HCT116 (cell line): ENCODE data around the gene ALDH16A1. TPM values are rescaled to one million over a fixed set of nuclear protein-coding genes. Genes with fewer than 3 reads are reported as not detected.

Experiments used
- ATAC-seq: fragments of 200-7000 bp; cut with Tn5 transposase; 2 replicates; pipeline ENCODE4 v1.9.1; 2020; ENCODE audit warnings: mild to moderate bottlenecking, moderate library complexity
- BruUV-seq: library from RNA; stranded (reverse); fragments of 400-500 nt; replicated peaks from 2 replicates; lab custom pipeline; 2021; lab: Mats Ljungman, UMichigan
- CTCF ChIA-PET: fragments of 300-600 bp; sonication (Branson Sonifier 250); formaldehyde crosslinking; loops from one replicate; lab custom pipeline; 2021; ENCODE audit warnings: antibody characterized with exemption; lab: Charles Lee
- POLR2A ChIA-PET: fragments of 300-600, 350-600 bp; sonication (Branson Sonifier 250); formaldehyde crosslinking; loops from one replicate; lab custom pipeline; 2021; ENCODE audit warnings: antibody characterized with exemption; lab: Charles Lee
- RAD21 ChIA-PET, 2 experiments: fragments of 300-600 bp; sonication (Branson Sonifier 250); formaldehyde crosslinking; loops; one replicate each; lab custom pipeline; 2023; ENCODE audit warnings: low total read pairs in 2 of 2; ENCODE audit not compliant: uncharacterized antibody in 2 of 2, unreplicated experiment in 2 of 2, low non-redundant PET in 1 of 2; lab: Charles Lee
- DNase-seq: peaks from one replicate; pipeline ENCODE4 v3.0.0-alpha.2; 2010; ENCODE audit warnings: low read depth, low spot score
- H2AFZ ChIP-seq: fragments of 200-600 bp; shearing (Covaris generic), sonication (generic); 2 replicates; pipeline ENCODE4 v1.6.1; 2017; ENCODE audit warnings: low read depth, mixed run types, mixed read lengths, antibody characterized with exemption, low read length; ENCODE audit not compliant: poor library complexity, severe bottlenecking
- H3K27ac ChIP-seq: 2 replicates; pipeline ENCODE4 v1.5.1; 2012; ENCODE audit warnings: low read depth, low read length
- H3K27me3 ChIP-seq: fragments of 200-600 bp; sonication (generic); 2 replicates; pipeline ENCODE4 v1.6.1; 2016; ENCODE audit warnings: mixed run types, low read length, mixed read lengths; ENCODE audit not compliant: insufficient read depth
- H3K36me3 ChIP-seq, 2 experiments: fragments of 200-500 bp in 1 of 2; fragments of 200-600 bp in 1 of 2; sonication (Bioruptor generic) in 1 of 2; sonication (generic) in 1 of 2; 2 replicates each; pipeline versions ENCODE4 v1.5.1 to v1.6.1; 2014 to 2016; ENCODE audit warnings: low read length in 2 of 2, inconsistent platforms in 1 of 2, mixed read lengths in 1 of 2, mixed run types in 1 of 2; ENCODE audit not compliant: insufficient read depth in 2 of 2, control insufficient read depth in 1 of 2
- H3K4me1 ChIP-seq, 2 experiments: fragments of 200-600 bp in 1 of 2; sonication (generic) in 1 of 2; 2 replicates each; pipeline versions ENCODE4 v1.5.1 to v1.6.1; 2012 to 2017; ENCODE audit warnings: low read length in 2 of 2, inconsistent platforms in 1 of 2, mild to moderate bottlenecking in 1 of 2, mixed read lengths in 1 of 2, mixed run types in 1 of 2, moderate library complexity in 1 of 2; ENCODE audit not compliant: insufficient read depth in 2 of 2, control insufficient read depth in 1 of 2
- H3K4me2 ChIP-seq: fragments of 200-600 bp; sonication (generic); 2 replicates; pipeline ENCODE4 v1.6.1; 2017; ENCODE audit warnings: mixed run types, low read length, mixed read lengths
- H3K4me3 ChIP-seq, 2 experiments: fragments of 200-600 bp in 1 of 2; sonication (generic) in 1 of 2; replicated peaks in 1 of 2; 2 replicates each; pipeline ENCODE4 v1.5.1; 2011 to 2016; ENCODE audit warnings: low read length in 2 of 2, control low read depth in 1 of 2, low read depth in 1 of 2, mild to moderate bottlenecking in 1 of 2, mixed read lengths in 1 of 2, mixed run types in 1 of 2
- H3K79me2 ChIP-seq: fragments of 200-600 bp; sonication (generic); 2 replicates; pipeline ENCODE4 v1.6.1; 2017; ENCODE audit warnings: mild to moderate bottlenecking, mixed run types, low read length, moderate library complexity, mixed read lengths; ENCODE audit not compliant: insufficient read depth
- H3K9ac ChIP-seq: fragments of 200-600 bp; sonication (generic); 2 replicates; pipeline ENCODE4 v1.6.1; 2016; ENCODE audit warnings: low read length, mixed read lengths
- H3K9me2 ChIP-seq: fragments of 200-600 bp; sonication (generic), shearing (Covaris generic); 2 replicates; pipeline ENCODE4 v1.6.1; 2017; ENCODE audit warnings: mixed run types, mild to moderate bottlenecking, moderate library complexity; ENCODE audit not compliant: insufficient read depth
- H3K9me3 ChIP-seq, 2 experiments: fragments of 200-500 bp in 1 of 2; fragments of 200-600 bp in 1 of 2; sonication (Bioruptor generic) in 1 of 2; sonication (generic) in 1 of 2; 2 replicates each; pipeline ENCODE4 v1.6.1; 2014 to 2017; ENCODE audit warnings: low read length in 2 of 2, mixed read lengths in 2 of 2, inconsistent platforms in 1 of 2, low read depth in 1 of 2, mild to moderate bottlenecking in 1 of 2, mixed run types in 1 of 2, moderate library complexity in 1 of 2; ENCODE audit not compliant: control insufficient read depth in 1 of 2, insufficient read depth in 1 of 2
- H4K20me1 ChIP-seq: fragments of 200-600 bp; sonication (generic), shearing (Covaris generic); 2 replicates; pipeline ENCODE4 v1.6.1; 2017; ENCODE audit warnings: mixed run types, mild to moderate bottlenecking, moderate library complexity; ENCODE audit not compliant: insufficient read depth
- ATF3 ChIP-seq: IDR thresholded peaks from 2 replicates; pipeline ENCODE4 v1.6.1; 2012
- CEBPB ChIP-seq: IDR thresholded peaks from 2 replicates; pipeline ENCODE4 v1.6.1; 2012; ENCODE audit warnings: low read depth
- CTCF ChIP-seq, 3 experiments: fragments of 200-600 bp in 1 of 3; sonication (generic) in 1 of 3; IDR thresholded peaks in 2 of 3; conservative IDR thresholded peaks in 1 of 3; 2 replicates each; pipeline ENCODE4 v1.5.1; 2012 to 2017; ENCODE audit warnings: low read depth in 2 of 3, low read length in 2 of 3, antibody characterized with exemption in 1 of 3, borderline replicate concordance in 1 of 3, control low read depth in 1 of 3, mild to moderate bottlenecking in 1 of 3, mixed read lengths in 1 of 3, mixed run types in 1 of 3, moderate library complexity in 1 of 3; ENCODE audit not compliant: insufficient read depth in 1 of 3
- EGR1 ChIP-seq: IDR thresholded peaks from 2 replicates; pipeline ENCODE4 v1.6.1; 2012; ENCODE audit warnings: low read depth
- ELF1 ChIP-seq: IDR thresholded peaks from 2 replicates; pipeline ENCODE4 v1.6.1; 2012; ENCODE audit warnings: low read depth, borderline replicate concordance
- EZH2 ChIP-seq: fragments of 200-600 bp; sonication (generic); IDR thresholded peaks from 2 replicates; pipeline ENCODE4 v1.6.1; 2017; ENCODE audit warnings: antibody characterized with exemption, mixed run types
- EZH2phosphoT487 ChIP-seq: fragments of 200-600 bp; IDR thresholded peaks from 2 replicates; pipeline ENCODE4 v1.6.1; 2018; ENCODE audit warnings: antibody characterized with exemption, borderline replicate concordance
- FOSL1 ChIP-seq: IDR thresholded peaks from 2 replicates; pipeline ENCODE4 v1.6.1; 2012; ENCODE audit warnings: low read depth
- JUND ChIP-seq: IDR thresholded peaks from 2 replicates; pipeline ENCODE4 v1.6.1; 2012
- POLR2A ChIP-seq: IDR thresholded peaks from 2 replicates; pipeline ENCODE4 v1.7.0; 2011; ENCODE audit warnings: borderline replicate concordance; ENCODE audit not compliant: insufficient read depth, insufficient read length; ENCODE audit errors: extremely low read depth
- POLR2AphosphoS5 ChIP-seq: IDR thresholded peaks from 2 replicates; pipeline ENCODE4 v1.6.1; 2011; ENCODE audit warnings: mild to moderate bottlenecking, low read depth, low read length, moderate library complexity
- RAD21 ChIP-seq: IDR thresholded peaks from 2 replicates; pipeline ENCODE4 v1.6.1; 2012; ENCODE audit warnings: low read depth, mild to moderate bottlenecking
- SIN3A ChIP-seq: IDR thresholded peaks from 2 replicates; pipeline ENCODE4 v1.6.1; 2012; ENCODE audit warnings: low read depth
- SP1 ChIP-seq: IDR thresholded peaks from 2 replicates; pipeline ENCODE4 v1.6.1; 2012; ENCODE audit warnings: low read depth
- SRF ChIP-seq: IDR thresholded peaks from 2 replicates; pipeline ENCODE4 v1.6.1; 2012; ENCODE audit warnings: low read depth
- TCF7L2 ChIP-seq: IDR thresholded peaks from 2 replicates; pipeline ENCODE4 v1.7.0; 2011; ENCODE audit warnings: borderline replicate concordance, inconsistent platforms; ENCODE audit not compliant: insufficient read depth, insufficient read length; ENCODE audit errors: extremely low read depth
- YY1 ChIP-seq: IDR thresholded peaks from 2 replicates; pipeline ENCODE4 v1.6.1; 2011; ENCODE audit warnings: low read length, low read depth, moderate library complexity, mild to moderate bottlenecking; ENCODE audit not compliant: insufficient replicate concordance; ENCODE audit errors: extremely low read depth
- ZBTB33 ChIP-seq: IDR thresholded peaks from 2 replicates; pipeline ENCODE4 v1.6.1; 2011; ENCODE audit warnings: mild to moderate bottlenecking, low read length, moderate library complexity; ENCODE audit not compliant: insufficient replicate concordance; ENCODE audit errors: extremely low read depth
- ZFX ChIP-seq: fragments of 450-650 bp; IDR thresholded peaks from 2 replicates; pipeline ENCODE4 v1.6.1; 2017
- ZNF274 ChIP-seq: fragments of 200-500 bp; sonication (Bioruptor generic); IDR thresholded peaks from 2 replicates; pipeline ENCODE4 v1.6.1; 2014; ENCODE audit warnings: mild to moderate bottlenecking, low read depth, low read length, inconsistent platforms
- intact Hi-C: fragments of 100-400 bp; cut with micrococcal nuclease; formaldehyde crosslinking; loops from 2 replicates; pipeline ENCODE4 v1.10.0; 2022
- total RNA-seq: library from RNA; stranded (reverse); gene quantifications from one replicate; pipeline ENCODE4 v1.2.1, GENCODE V29; 2021; ENCODE audit not compliant: unreplicated experiment

ALDH16A1 gene
- total RNA-seq, 1 experiment from 2014 or later: 22.8 TPM

- no peak for TF ChIP-seq EZH2phosphoT487
- TF ChIP-seq ELF1: no peak
- TF ChIP-seq CEBPB: no peak
- TF ChIP-seq, all 23 proteins: peak for 0
These were observed 29.1 kb upstream of the ALDH16A1 start (continued) for GRCh38 chr19:49423985-49424303.

- no TSS peak for BruUV-seq
- Histone ChIP-seq H3K4me2 (peak within 1 kb of the TSS; percentile 88), H3K4me3 (peak within 1 kb of the TSS; percentile 46 to 61), H3K27ac (peak within 1 kb of the TSS; percentile 9), H3K36me3 (no peaks in the 10 kb centered on the region), H2AFZ (peak within 1 kb of the TSS; percentile 38), H3K4me1 (peaks cover 12 to 38% of the 10 kb centered on the region in 2 experiments; a peak in 3 of 4 replicates), H3K79me2 (no peaks in the 10 kb centered on the region), H4K20me1 (no peaks in the 10 kb centered on the region), H3K9me3 (no peaks in the 10 kb centered on the region), H3K9me2 (no peaks in the 10 kb centered on the region), H3K27me3 (peaks cover 16% of the 10 kb centered on the region; the same call in 1 of the 2 replicates), H3K9ac (peak within 1 kb of the TSS; percentile 47)
- CTCF ChIA-PET: interaction anchor here (1.3 to 2.1 kb wide), 2 partner anchors 19 to 33 kb away, joined by 4 to 12 read pairs; no protein-coding TSS in a partner anchor
- RAD21 ChIA-PET: no interaction called here
- TF ChIP-seq JUND (no peak), SP1 (no peak), SIN3A (no peak), EZH2 (no peak), ZFX (no peak), SRF (no peak), CTCF (IDR thresholded peaks at IDR 0.05 in 2 of 3, conservative IDR thresholded peaks at IDR 0.05 in 1 of 3; ENCODE audit: borderline replicate concordance in 1 of 3, insufficient read depth in 1 of 3, low read depth in 2 of 3, low read length in 2 of 3) (no peak), YY1 (no peak), FOSL1 (no peak), TCF7L2 (no peak), CEBPB (no peak), EGR1 (no peak), ZBTB33 (no peak), ATF3 (no peak), ELF1 (no peak), ZNF274 (no peak), POLR2A (no peak), EZH2phosphoT487 (no peak), RAD21 (no peak), POLR2AphosphoS5 (no peak)
- ATAC-seq (no peak), DNase-seq (no peak)
- POLR2A ChIA-PET: interaction anchor here (1.1 to 1.5 kb wide), 2 partner anchors 10 to 17 kb away, joined by 3 to 4 read pairs; no protein-coding TSS in a partner anchor
- intact Hi-C loops: no loop called here
These were observed 27.8 kb upstream of the ALDH16A1 start, which contains the start of gene GFY for GRCh38 chr19:49425178-49425577. GFY (plus strand) TSS chr19:49425388; CDS start chr19:49426431, 1,043 bp downstream.
